HCT116 (cell line): ENCODE data around the gene TAF11L7.

Experiments used
- POLR2A ChIP-seq: IDR thresholded peaks from 2 replicates; pipeline ENCODE4 v1.7.0; 2011; ENCODE audit warnings: borderline replicate concordance; ENCODE audit not compliant: insufficient read depth, insufficient read length; ENCODE audit errors: extremely low read depth
- SP1 ChIP-seq: IDR thresholded peaks from 2 replicates; pipeline ENCODE4 v1.6.1; 2012; ENCODE audit warnings: low read depth
- TF ChIP-seq, protein P1 (sequence below), 3 experiments: fragments of 200-600 bp in 1 of 3; sonication (generic) in 1 of 3; IDR thresholded peaks in 2 of 3; conservative IDR thresholded peaks in 1 of 3; 2 replicates each; pipeline ENCODE4 v1.5.1; 2012 to 2017; ENCODE audit warnings: low read depth in 2 of 3, low read length in 2 of 3, antibody characterized with exemption in 1 of 3, borderline replicate concordance in 1 of 3, control low read depth in 1 of 3, mild to moderate bottlenecking in 1 of 3, mixed read lengths in 1 of 3, mixed run types in 1 of 3, moderate library complexity in 1 of 3; ENCODE audit not compliant: insufficient read depth in 1 of 3

GRCh38 chr5:17634160-17634559, 48.6 kb upstream of the TAF11L7 start, which contains the start of gene TAF11L14:
- TF ChIP-seq, protein P1, sequence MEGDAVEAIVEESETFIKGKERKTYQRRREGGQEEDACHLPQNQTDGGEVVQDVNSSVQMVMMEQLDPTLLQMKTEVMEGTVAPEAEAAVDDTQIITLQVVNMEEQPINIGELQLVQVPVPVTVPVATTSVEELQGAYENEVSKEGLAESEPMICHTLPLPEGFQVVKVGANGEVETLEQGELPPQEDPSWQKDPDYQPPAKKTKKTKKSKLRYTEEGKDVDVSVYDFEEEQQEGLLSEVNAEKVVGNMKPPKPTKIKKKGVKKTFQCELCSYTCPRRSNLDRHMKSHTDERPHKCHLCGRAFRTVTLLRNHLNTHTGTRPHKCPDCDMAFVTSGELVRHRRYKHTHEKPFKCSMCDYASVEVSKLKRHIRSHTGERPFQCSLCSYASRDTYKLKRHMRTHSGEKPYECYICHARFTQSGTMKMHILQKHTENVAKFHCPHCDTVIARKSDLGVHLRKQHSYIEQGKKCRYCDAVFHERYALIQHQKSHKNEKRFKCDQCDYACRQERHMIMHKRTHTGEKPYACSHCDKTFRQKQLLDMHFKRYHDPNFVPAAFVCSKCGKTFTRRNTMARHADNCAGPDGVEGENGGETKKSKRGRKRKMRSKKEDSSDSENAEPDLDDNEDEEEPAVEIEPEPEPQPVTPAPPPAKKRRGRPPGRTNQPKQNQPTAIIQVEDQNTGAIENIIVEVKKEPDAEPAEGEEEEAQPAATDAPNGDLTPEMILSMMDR (IDR thresholded peaks at IDR 0.05 in 2 of 3, conservative IDR thresholded peaks at IDR 0.05 in 1 of 3; ENCODE audit: borderline replicate concordance in 1 of 3, insufficient read depth in 1 of 3, low read depth in 2 of 3, low read length in 2 of 3) = no peak
- TF ChIP-seq SP1 (no peak), POLR2A (no peak)
